Mesendoderm (in vitro differentiated cells): ENCODE measurements around the gene SSBP2.

ENCODE experiments used
- DNase-seq: peaks from one replicate; pipeline ENCODE4 v3.0.0; 2013
- H2AK5ac ChIP-seq: 2 replicates; pipeline ENCODE4 v1.6.1; 2013; ENCODE audit warnings: low read length, inconsistent platforms
- H2BK120ac ChIP-seq: 2 replicates; pipeline ENCODE4 v1.6.1; 2013; ENCODE audit warnings: low read depth, mild to moderate bottlenecking, low read length, moderate library complexity, mixed read lengths
- H2BK15ac ChIP-seq: replicated peaks from 2 replicates; pipeline ENCODE4 v1.6.1; 2013; ENCODE audit warnings: low read depth, mild to moderate bottlenecking, moderate library complexity
- H2BK5ac ChIP-seq: 2 replicates; pipeline ENCODE4 v1.6.1; 2013; ENCODE audit warnings: low read length, inconsistent platforms
- H3K18ac ChIP-seq: 2 replicates; pipeline ENCODE4 v1.6.1; 2013; ENCODE audit warnings: mild to moderate bottlenecking, low read length, mixed read lengths
- H3K23ac ChIP-seq: one replicate; pipeline ENCODE4 v1.6.1; 2013; ENCODE audit warnings: low read length
- H3K27ac ChIP-seq: 2 replicates; pipeline ENCODE4 v1.5.1; 2013; ENCODE audit warnings: low read depth, mild to moderate bottlenecking, inconsistent platforms, low read length, moderate library complexity
- H3K27me3 ChIP-seq: 2 replicates; pipeline ENCODE4 v1.6.1; 2013; ENCODE audit warnings: low read length, control low read depth, mild to moderate bottlenecking, inconsistent platforms; ENCODE audit not compliant: insufficient read depth, poor library complexity
- H3K36me3 ChIP-seq: 2 replicates; pipeline ENCODE4 v1.6.1; 2013; ENCODE audit warnings: low read length, inconsistent platforms; ENCODE audit not compliant: control insufficient read depth, insufficient read depth
- H3K4ac ChIP-seq: one replicate; pipeline ENCODE4 v1.6.1; 2013; ENCODE audit warnings: low read depth, mild to moderate bottlenecking, low read length, moderate library complexity
- H3K4me1 ChIP-seq: 2 replicates; pipeline ENCODE4 v1.6.1; 2013; ENCODE audit warnings: low read depth, low read length, inconsistent platforms; ENCODE audit not compliant: control insufficient read depth
- H3K4me2 ChIP-seq: 2 replicates; pipeline ENCODE4 v1.6.1; 2013; ENCODE audit warnings: low read length
- H3K4me3 ChIP-seq: 2 replicates; pipeline ENCODE4 v1.5.1; 2013; ENCODE audit warnings: mild to moderate bottlenecking, low read length
- H3K56ac ChIP-seq: one replicate; pipeline ENCODE4 v1.6.1; 2013; ENCODE audit warnings: low read length
- H3K79me1 ChIP-seq: 2 replicates; pipeline ENCODE4 v1.6.1; 2013; ENCODE audit warnings: low read length, inconsistent platforms
- H3K79me2 ChIP-seq: 2 replicates; pipeline ENCODE4 v1.6.1; 2013; ENCODE audit warnings: mild to moderate bottlenecking, low read length; ENCODE audit not compliant: control insufficient read depth, insufficient read depth
- H3K9ac ChIP-seq: 2 replicates; pipeline ENCODE4 v1.6.1; 2013; ENCODE audit warnings: low read length, inconsistent platforms
- H4K5ac ChIP-seq: one replicate; pipeline ENCODE4 v1.6.1; 2013; ENCODE audit warnings: low read length
- H4K8ac ChIP-seq: one replicate; pipeline ENCODE4 v1.6.1; 2013; ENCODE audit warnings: low read depth, mild to moderate bottlenecking, control low read depth, low read length, moderate library complexity
- WGBS: extraction: QIAGEN DNeasy Blood & Tissue Kit; methylation state at CpG from one replicate; pipeline ENCODE4 v1.1.7; 2013; ENCODE audit warnings: low lambda C conversion rate, missing lambda C conversion rate; ENCODE audit not compliant: insufficient coverage; ENCODE audit errors: extremely low coverage; 5-methylcytosine and 5-hydroxymethylcytosine counted together

SSBP2 gene

GRCh38 chr5:81700166-81700565 is 50.7 kb downstream of the SSBP2 start:
- Histone ChIP-seq H4K5ac (no peak overlapping the region), H3K36me3 (no peaks in the 10 kb centered on the region), H3K79me1 (no peaks in the 10 kb centered on the region), H3K56ac (no peak overlapping the region), H3K27ac (no peak overlapping the region), H2BK5ac (no peak overlapping the region), H3K4ac (no peak overlapping the region), H3K9ac (no peak overlapping the region), H3K4me3 (no peak overlapping the region), H2BK15ac (no peak overlapping the region), H2AK5ac (no peak overlapping the region), H3K79me2 (no peaks in the 10 kb centered on the region), H3K23ac (no peak overlapping the region), H3K27me3 (no peaks in the 10 kb centered on the region), H2BK120ac (no peak overlapping the region), H4K8ac (no peak overlapping the region), H3K4me1 (no peaks in the 10 kb centered on the region), H3K4me2 (no peak overlapping the region), H3K18ac (no peak overlapping the region)
- no peak for DNase-seq

- H3K4me3 ChIP-seq: no peak overlapping the region
- no peak overlapping the region for H3K27ac ChIP-seq
- no peak overlapping the region for H2BK15ac ChIP-seq
- H2BK5ac ChIP-seq: no peak overlapping the region
- no peak overlapping the region for H3K4ac ChIP-seq
- H3K79me1 ChIP-seq: no peaks in the 10 kb centered on the region
- H3K79me2 ChIP-seq: no peaks in the 10 kb centered on the region
- H3K9ac ChIP-seq: no peak overlapping the region
- no peaks in the 10 kb centered on the region for H3K4me1 ChIP-seq
- H4K5ac ChIP-seq: no peak overlapping the region
- no peak overlapping the region for H2BK120ac ChIP-seq
- H3K18ac ChIP-seq: no peak overlapping the region
- no peaks in the 10 kb centered on the region for H3K36me3 ChIP-seq
- H2AK5ac ChIP-seq: no peak overlapping the region
- no peak overlapping the region for H4K8ac ChIP-seq
- no peak for DNase-seq
- no CpG with 5 or more reads among the region's 2 CpGs for WGBS
- no peak overlapping the region for H3K4me2 ChIP-seq
- H3K23ac ChIP-seq: no peak overlapping the region
- H3K27me3 ChIP-seq: no peaks in the 10 kb centered on the region
- H3K56ac ChIP-seq: no peak overlapping the region
These were observed 52.1 kb downstream of the SSBP2 start for GRCh38 chr5:81698813-81699212.

GRCh38 chr5:81696418-81697397 is 54.2 kb downstream of the SSBP2 start:
- Histone ChIP-seq H2BK5ac (no peak overlapping the region), H3K4ac (no peak overlapping the region), H3K79me2 (no peaks in the 10 kb centered on the region), H3K79me1 (no peaks in the 10 kb centered on the region), H2BK120ac (no peak overlapping the region), H2AK5ac (no peak overlapping the region), H4K8ac (no peak overlapping the region), H2BK15ac (no peak overlapping the region), H3K56ac (no peak overlapping the region), H3K4me2 (no peak overlapping the region), H3K9ac (no peak overlapping the region), H3K18ac (no peak overlapping the region), H3K27me3 (no peaks in the 10 kb centered on the region), H3K4me1 (no peaks in the 10 kb centered on the region), H3K27ac (no peak overlapping the region), H3K4me3 (no peak overlapping the region), H3K23ac (no peak overlapping the region), H4K5ac (no peak overlapping the region), H3K36me3 (no peaks in the 10 kb centered on the region)
- no CpG with 5 or more reads among the region's 9 CpGs for WGBS
- no peak for DNase-seq

GRCh38 chr5:81694726-81695125 is 56.2 kb downstream of the SSBP2 start:
- no peak overlapping the region for H3K4me2 ChIP-seq
- no peak overlapping the region for H3K56ac ChIP-seq
- no peak overlapping the region for H3K23ac ChIP-seq
- no peak overlapping the region for H3K9ac ChIP-seq
- H2BK120ac ChIP-seq: no peak overlapping the region
- no peak overlapping the region for H3K4ac ChIP-seq
- no peak overlapping the region for H3K18ac ChIP-seq
- no peak overlapping the region for H3K27ac ChIP-seq
- H3K36me3 ChIP-seq: no peaks in the 10 kb centered on the region
- no peak for DNase-seq
- H3K4me3 ChIP-seq: no peak overlapping the region
- H3K79me2 ChIP-seq: no peaks in the 10 kb centered on the region
- H4K8ac ChIP-seq: no peak overlapping the region
- H3K4me1 ChIP-seq: no peaks in the 10 kb centered on the region
- H3K79me1 ChIP-seq: no peaks in the 10 kb centered on the region
- no peaks in the 10 kb centered on the region for H3K27me3 ChIP-seq
- H4K5ac ChIP-seq: no peak overlapping the region
- no peak overlapping the region for H2BK15ac ChIP-seq
- H2AK5ac ChIP-seq: no peak overlapping the region
- no peak overlapping the region for H2BK5ac ChIP-seq
- no CpG with 5 or more reads among the region's 2 CpGs for WGBS

- no peak overlapping the region for H2BK5ac ChIP-seq
- no peaks in the 10 kb centered on the region for H3K27me3 ChIP-seq
- H3K27ac ChIP-seq: no peak overlapping the region
- H4K5ac ChIP-seq: no peak overlapping the region
- H3K23ac ChIP-seq: no peak overlapping the region
- no peak overlapping the region for H2BK120ac ChIP-seq
- no peaks in the 10 kb centered on the region for H3K4me1 ChIP-seq
- no CpG with 5 or more reads among the region's 5 CpGs for WGBS
- H3K9ac ChIP-seq: no peak overlapping the region
- no peaks in the 10 kb centered on the region for H3K79me1 ChIP-seq
- no peak overlapping the region for H3K4ac ChIP-seq
- H4K8ac ChIP-seq: no peak overlapping the region
- H3K4me3 ChIP-seq: no peak overlapping the region
- no peak overlapping the region for H3K56ac ChIP-seq
- no peak overlapping the region for H3K4me2 ChIP-seq
- no peak overlapping the region for H2BK15ac ChIP-seq
- H3K18ac ChIP-seq: no peak overlapping the region
- H3K79me2 ChIP-seq: no peaks in the 10 kb centered on the region
- no peaks in the 10 kb centered on the region for H3K36me3 ChIP-seq
- no peak overlapping the region for H2AK5ac ChIP-seq
- no peak for DNase-seq
These were observed 62.7 kb downstream of the SSBP2 start for GRCh38 chr5:81688215-81688614.

- Histone ChIP-seq H2AK5ac (no peak overlapping the region), H4K5ac (no peak overlapping the region), H3K4me2 (no peak overlapping the region), H3K27me3 (no peaks in the 10 kb centered on the region), H2BK5ac (no peak overlapping the region), H2BK15ac (no peak overlapping the region), H3K23ac (no peak overlapping the region), H3K4me3 (no peak overlapping the region), H3K36me3 (no peaks in the 10 kb centered on the region), H3K79me2 (no peaks in the 10 kb centered on the region), H4K8ac (no peak overlapping the region), H3K56ac (no peak overlapping the region), H3K18ac (no peak overlapping the region), H3K27ac (no peak overlapping the region), H3K4ac (no peak overlapping the region), H3K4me1 (no peaks in the 10 kb centered on the region), H3K79me1 (no peaks in the 10 kb centered on the region), H2BK120ac (no peak overlapping the region), H3K9ac (no peak overlapping the region)
- WGBS: no CpG with 5 or more reads among the region's 1 CpG
- DNase-seq: no peak
These were observed 63.6 kb downstream of the SSBP2 start for GRCh38 chr5:81687292-81687691.
